OCI-LY1 (cell line): ENCODE data around the gene ZSWIM5.

Experiments
- H2AFZ ChIP-seq: fragments of 200-600 bp; sonication (generic), shearing (Covaris generic); 2 replicates; pipeline ENCODE4 v1.6.0; 2014; ENCODE audit warnings: antibody characterized with exemption, mild to moderate bottlenecking, low read length
- H3F3A ChIP-seq: fragments of 200-600 bp; sonication (generic), shearing (Covaris generic); 2 replicates; pipeline ENCODE4 v1.6.0; 2014; ENCODE audit warnings: mild to moderate bottlenecking, antibody characterized with exemption, low read length, moderate library complexity; ENCODE audit not compliant: insufficient read depth
- H3K27ac ChIP-seq: fragments of 200-600 bp; sonication (generic); 2 replicates; pipeline ENCODE4 v1.5.1; 2014; ENCODE audit warnings: low read length, mixed run types, mild to moderate bottlenecking, low read depth; ENCODE audit not compliant: poor library complexity, severe bottlenecking
- H3K27me3 ChIP-seq: fragments of 200-600 bp; sonication (generic); 2 replicates; pipeline ENCODE4 v1.6.0; 2014; ENCODE audit warnings: antibody characterized with exemption, mild to moderate bottlenecking, low read length, moderate library complexity; ENCODE audit not compliant: insufficient read depth
- H3K36me3 ChIP-seq: fragments of 200-600 bp; sonication (generic); 2 replicates; pipeline ENCODE4 v1.6.1; 2014; ENCODE audit warnings: mild to moderate bottlenecking, antibody characterized with exemption, low read length, moderate library complexity, mixed read lengths; ENCODE audit not compliant: insufficient read depth
- H3K4me1 ChIP-seq: fragments of 200-600 bp; sonication (generic); 2 replicates; pipeline ENCODE4 v1.5.1; 2014; ENCODE audit warnings: mild to moderate bottlenecking, low read length, moderate library complexity; ENCODE audit not compliant: insufficient read depth, severe bottlenecking
- H3K4me2 ChIP-seq: fragments of 200-600 bp; sonication (generic), shearing (Covaris generic); 2 replicates; pipeline ENCODE4 v1.6.1; 2014; ENCODE audit warnings: low read length
- H3K4me3 ChIP-seq: fragments of 200-600 bp; sonication (generic); 2 replicates; pipeline ENCODE4 v1.5.1; 2014; ENCODE audit warnings: low read length, low read depth, mild to moderate bottlenecking, mixed read lengths; ENCODE audit not compliant: poor library complexity, severe bottlenecking
- H3K79me2 ChIP-seq: fragments of 200-600 bp; shearing (Covaris generic); 2 replicates; pipeline ENCODE4 v1.6.1; 2016; ENCODE audit warnings: mixed run types, low read length, mixed read lengths; ENCODE audit not compliant: insufficient read depth
- H3K9ac ChIP-seq: fragments of 200-600 bp; sonication (generic), shearing (Covaris generic); 2 replicates; pipeline ENCODE4 v1.6.1; 2014; ENCODE audit warnings: mild to moderate bottlenecking, low read length, mixed read lengths
- H3K9me2 ChIP-seq: fragments of 200-600 bp; sonication (generic), shearing (Covaris generic); 2 replicates; pipeline ENCODE4 v1.6.1; 2014; ENCODE audit warnings: low read depth, mild to moderate bottlenecking, low read length, mixed read lengths
- H3K9me3 ChIP-seq: fragments of 200-600 bp; shearing (Covaris generic); 2 replicates; pipeline ENCODE4 v1.6.1; 2014; ENCODE audit warnings: low read length, mixed read lengths
- H4K20me1 ChIP-seq: fragments of 200-600 bp; sonication (generic), shearing (Covaris generic); 2 replicates; pipeline ENCODE4 v1.6.0; 2016; ENCODE audit warnings: mild to moderate bottlenecking, low read length; ENCODE audit not compliant: insufficient read depth
- EZH2 ChIP-seq: fragments of 200-600 bp; sonication (generic), shearing (Covaris generic); IDR thresholded peaks from 2 replicates; pipeline ENCODE4 v1.8.0; 2017; ENCODE audit warnings: borderline replicate concordance, mixed run types, mild to moderate bottlenecking, antibody characterized with exemption, low read length, moderate library complexity, mixed read lengths
- TF ChIP-seq, protein P1 (sequence below): fragments of 200-600 bp; sonication (generic), shearing (Covaris generic); IDR thresholded peaks from 2 replicates; pipeline ENCODE4 v1.5.1; 2017; ENCODE audit warnings: mild to moderate bottlenecking, antibody characterized with exemption, low read length, moderate library complexity, mixed read lengths

The ZSWIM5 gene

DNA sequence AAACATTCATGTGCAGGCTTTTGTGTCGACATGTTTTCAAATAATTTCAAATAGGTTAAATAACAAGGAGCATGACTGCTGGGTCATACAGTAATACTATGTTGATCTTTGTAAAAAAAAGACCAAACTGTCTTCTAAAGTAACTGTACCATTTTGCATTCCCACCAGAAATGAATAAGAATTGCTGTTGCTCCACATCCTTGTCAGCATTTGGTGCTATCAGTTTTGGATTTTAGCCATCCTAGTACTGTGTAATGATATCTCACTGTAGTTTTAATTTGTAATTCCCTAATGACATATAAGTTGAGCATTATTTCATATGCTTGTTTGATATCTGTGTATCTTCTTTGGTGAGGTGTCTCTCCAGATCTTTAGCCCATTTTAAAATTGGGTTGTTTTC is 182.7 kb downstream of the ZSWIM5 start:
- Histone ChIP-seq H3K79me2 (no peaks in the 10 kb centered on the region), H3K36me3 (no peaks in the 10 kb centered on the region), H3F3A (no peaks in the 10 kb centered on the region), H3K4me2 (no peak overlapping the region), H3K27me3 (no peaks in the 10 kb centered on the region; the same call in 1 of the 2 replicates), H2AFZ (no peak overlapping the region), H3K9me3 (0 out of 2 replicates have a peak, but pooled peaks cover 2% of the 10 kb centered on the region), H3K9ac (no peak overlapping the region), H4K20me1 (no peaks in the 10 kb centered on the region), H3K4me1 (no peaks in the 10 kb centered on the region), H3K4me3 (no peak overlapping the region), H3K9me2 (no peaks in the 10 kb centered on the region), H3K27ac (no peak overlapping the region)
- TF ChIP-seq, protein P1, sequence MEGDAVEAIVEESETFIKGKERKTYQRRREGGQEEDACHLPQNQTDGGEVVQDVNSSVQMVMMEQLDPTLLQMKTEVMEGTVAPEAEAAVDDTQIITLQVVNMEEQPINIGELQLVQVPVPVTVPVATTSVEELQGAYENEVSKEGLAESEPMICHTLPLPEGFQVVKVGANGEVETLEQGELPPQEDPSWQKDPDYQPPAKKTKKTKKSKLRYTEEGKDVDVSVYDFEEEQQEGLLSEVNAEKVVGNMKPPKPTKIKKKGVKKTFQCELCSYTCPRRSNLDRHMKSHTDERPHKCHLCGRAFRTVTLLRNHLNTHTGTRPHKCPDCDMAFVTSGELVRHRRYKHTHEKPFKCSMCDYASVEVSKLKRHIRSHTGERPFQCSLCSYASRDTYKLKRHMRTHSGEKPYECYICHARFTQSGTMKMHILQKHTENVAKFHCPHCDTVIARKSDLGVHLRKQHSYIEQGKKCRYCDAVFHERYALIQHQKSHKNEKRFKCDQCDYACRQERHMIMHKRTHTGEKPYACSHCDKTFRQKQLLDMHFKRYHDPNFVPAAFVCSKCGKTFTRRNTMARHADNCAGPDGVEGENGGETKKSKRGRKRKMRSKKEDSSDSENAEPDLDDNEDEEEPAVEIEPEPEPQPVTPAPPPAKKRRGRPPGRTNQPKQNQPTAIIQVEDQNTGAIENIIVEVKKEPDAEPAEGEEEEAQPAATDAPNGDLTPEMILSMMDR: no peak
- TF ChIP-seq EZH2: no peak

DNA sequence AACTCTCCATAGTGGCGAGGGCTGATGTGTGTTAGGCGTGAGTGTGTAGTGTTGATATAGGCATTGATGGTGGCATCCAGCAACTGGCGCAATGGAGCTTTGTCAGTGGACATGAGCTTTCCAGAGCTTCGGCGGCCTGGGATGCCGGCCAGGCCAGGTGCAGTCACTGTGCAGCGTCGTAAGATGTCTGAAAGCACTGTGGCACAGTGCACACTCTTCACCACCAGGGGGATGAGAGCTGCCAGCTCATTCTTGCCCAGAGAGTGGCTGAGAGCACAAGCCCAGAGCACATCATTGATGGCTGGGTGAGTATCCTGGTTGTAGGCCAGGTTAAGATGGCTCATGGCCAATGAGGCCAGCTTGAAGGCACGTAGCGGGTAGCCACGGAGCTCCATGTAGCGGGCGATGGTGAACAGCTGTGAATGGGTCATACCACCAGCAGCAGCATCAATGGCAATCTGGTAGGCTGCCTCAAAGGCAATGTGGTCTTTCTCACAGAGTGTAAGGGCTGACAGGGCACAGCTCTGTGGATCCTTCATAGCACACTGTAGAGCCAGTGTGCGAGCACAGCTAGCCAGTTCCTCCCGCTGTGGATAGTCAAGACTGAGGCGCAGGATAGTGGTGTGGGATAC is 187.7 kb downstream of the ZSWIM5 start:
- Histone ChIP-seq H3K9ac (no peak overlapping the region), H3K27ac (no peak overlapping the region), H3K79me2 (no peaks in the 10 kb centered on the region), H2AFZ (peak overlapping the region; percentile 17; the same call in 1 of the 2 replicates), H3K4me1 (peaks cover 4% of the 10 kb centered on the region), H3K4me2 (peak overlapping the region; percentile 36; the same call in 1 of the 2 replicates), H3K27me3 (no peaks in the 10 kb centered on the region), H4K20me1 (no peaks in the 10 kb centered on the region), H3K36me3 (no peaks in the 10 kb centered on the region), H3F3A (no peaks in the 10 kb centered on the region), H3K9me3 (no peaks in the 10 kb centered on the region), H3K9me2 (no peaks in the 10 kb centered on the region), H3K4me3 (no peak overlapping the region)
- TF ChIP-seq, protein P1: peak; percentile 87
- TF ChIP-seq EZH2: no peak

DNA sequence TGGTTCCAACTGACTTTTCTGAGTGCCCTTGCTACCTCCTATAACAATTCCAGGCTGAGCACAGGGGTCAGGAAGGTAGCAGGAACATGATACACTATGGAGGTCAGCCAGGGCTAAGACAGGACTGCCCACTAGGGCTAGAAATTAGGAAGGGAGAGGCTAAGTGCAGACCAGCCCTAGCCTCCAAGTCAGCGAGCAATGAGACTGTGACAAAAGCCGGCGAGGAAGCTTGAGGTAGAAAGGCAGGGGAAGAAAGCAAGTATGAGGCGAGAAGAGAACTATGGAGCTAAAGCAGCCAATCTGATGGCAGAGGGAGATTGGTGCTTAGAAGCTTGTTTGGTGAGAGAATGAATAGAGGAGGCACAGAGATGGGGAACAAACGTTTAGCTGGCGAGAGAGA is 189.6 kb downstream of the ZSWIM5 start:
- no peak overlapping the region for H3K27ac ChIP-seq
- H3K4me3 ChIP-seq: no peak overlapping the region
- H3K4me2 ChIP-seq: no peak overlapping the region
- H3K27me3 ChIP-seq: no peaks in the 10 kb centered on the region
- no peaks in the 10 kb centered on the region for H3K79me2 ChIP-seq
- TF ChIP-seq, protein P1: no peak
- TF ChIP-seq EZH2: no peak
- H4K20me1 ChIP-seq: no peaks in the 10 kb centered on the region
- H3F3A ChIP-seq: no peaks in the 10 kb centered on the region
- H3K9ac ChIP-seq: no peak overlapping the region
- peaks cover 19% of the 10 kb centered on the region for H3K4me1 ChIP-seq
- no peaks in the 10 kb centered on the region for H3K36me3 ChIP-seq
- H3K9me2 ChIP-seq: no peaks in the 10 kb centered on the region
- H3K9me3 ChIP-seq: no peaks in the 10 kb centered on the region
- H2AFZ ChIP-seq: no peak overlapping the region
